ENCODE measurements around the gene ORMDL2. TPM values are rescaled to one million over a fixed set of nuclear protein-coding genes. Genes with fewer than 3 reads are reported as not detected.
A peak's percentile ranks its signal among the peaks of the same experiment; 100 is the strongest.

ORMDL2 gene
- total and polyA plus RNA-seq, 7 donors, result 12.6 to 68.2 (median 21.6) TPM

- no peak for DNase-seq
- intact Hi-C loops (cut with DNase I), result loop anchor here in 1 of 2 donors (2.0 kb wide), 1 partner anchor 98 kb away; the partner anchor contains the start of gene PYM1
- 84 to 92% (median 84%) methylated on average over 5 of the region's 5 CpGs for WGBS, 3 donors
- no peaks in the 10 kb centered on the region for H3K27me3 ChIP-seq (ENCODE audit: insufficient read depth in 3 of 3, low read length in 2 of 3)
- H3K4me1 ChIP-seq, result peaks cover 13% of the 10 kb centered on the region
- peak overlapping the region; percentile 78 for H3K27ac ChIP-seq
- ATAC-seq, result no peak
- H3K36me3 ChIP-seq (ENCODE audit: insufficient read depth in 1 of 2, low read depth in 1 of 2), result peaks cover under 1 to 6% of the 10 kb centered on the region in 2 donors
- no peaks in the 10 kb centered on the region for H3K9me3 ChIP-seq
- H3K4me3 ChIP-seq, result peak overlapping the region; percentile 93
- no peak for TF ChIP-seq CTCF (IDR thresholded peaks at IDR 0.05)
Measured at GRCh38 chr12:55828357-55828756, 10.5 kb downstream of the ORMDL2 start.

GRCh38 chr12:55829967-55830600 lies 12.2 kb downstream of the ORMDL2 start:
- ATAC-seq (peak; percentile 28 to 44 (median 38)), DNase-seq (peak; percentile 56 to 74)
- H3K27ac ChIP-seq, result peak overlapping the region; percentile 78
- no peaks in the 10 kb centered on the region for H3K9me3 ChIP-seq
- H3K27me3 ChIP-seq (ENCODE audit: insufficient read depth in 3 of 3, low read length in 2 of 3), result no peaks in the 10 kb centered on the region
- peaks cover 13% of the 10 kb centered on the region for H3K4me1 ChIP-seq
- TF ChIP-seq CTCF (IDR thresholded peaks at IDR 0.05), result no peak
- intact Hi-C loops (cut with DNase I), result loop anchor here (2.0 to 10.0 kb wide), 3 partner anchors 97 to 185 kb away; partner anchors contain the start of gene PYM1 (in 2 of the 2)
- H3K36me3 ChIP-seq (ENCODE audit: insufficient read depth in 1 of 2, low read depth in 1 of 2), result peaks cover 0 to 5% of the 10 kb centered on the region in 2 donors
- WGBS, 3 donors, result 1% methylated on average over 36 to 37 of the region's 37 CpGs
- H3K4me3 ChIP-seq, result peak overlapping the region; percentile 93

- H3K4me3 ChIP-seq, result peak overlapping the region; percentile 93
- ATAC-seq (peak in 1 of 4 donors; percentile 29), DNase-seq (peak; percentile 79 to 83)
- 4 to 6% (median 6%) methylated on average over 18 to 23 of the region's 23 CpGs for WGBS, 3 donors
- H3K27ac ChIP-seq, result peak overlapping the region; percentile 78
- H3K27me3 ChIP-seq (ENCODE audit: insufficient read depth in 3 of 3, low read length in 2 of 3), result no peaks in the 10 kb centered on the region
- intact Hi-C loops (cut with DNase I), result loop anchor here (5.0 to 10.0 kb wide), 2 partner anchors 96 to 186 kb away; partner anchors contain the start of gene PYM1 (in 1 of the 2)
- no peak for TF ChIP-seq CTCF (IDR thresholded peaks at IDR 0.05)
- peaks cover 0 to 5% of the 10 kb centered on the region in 2 donors for H3K36me3 ChIP-seq (ENCODE audit: insufficient read depth in 1 of 2, low read depth in 1 of 2)
- peaks cover 12% of the 10 kb centered on the region for H3K4me1 ChIP-seq
- H3K9me3 ChIP-seq, result no peaks in the 10 kb centered on the region
Measured at GRCh38 chr12:55830601-55831446, 13.0 kb downstream of the ORMDL2 start.

GRCh38 chr12:55831447-55831815 lies 13.6 kb downstream of the ORMDL2 start:
- Histone ChIP-seq H3K4me3 (peak overlapping the region; percentile 93), H3K27ac (peak overlapping the region; percentile 78), H3K27me3 (ENCODE audit: insufficient read depth in 3 of 3, low read length in 2 of 3) (no peaks in the 10 kb centered on the region), H3K4me1 (peaks cover 7% of the 10 kb centered on the region), H3K9me3 (no peaks in the 10 kb centered on the region), H3K36me3 (ENCODE audit: insufficient read depth in 1 of 2, low read depth in 1 of 2) (peaks cover 0 to 5% of the 10 kb centered on the region in 2 donors)
- intact Hi-C loops (cut with DNase I), result loop anchor here (5.0 to 10.0 kb wide), 2 partner anchors 96 to 187 kb away; partner anchors contain the start of gene PYM1 (in 1 of the 2)
- ATAC-seq (no peak), DNase-seq (no peak)
- TF ChIP-seq CTCF (IDR thresholded peaks at IDR 0.05), result no peak
- 0 to 19% (median 19%) methylated on average over 1 of the region's 1 CpG for WGBS, 3 donors

Data from psoas muscle (tissue), 8 donors.